Esophagus squamous epithelium (tissue), 4 donors: ENCODE data around the gene ZNF592.

Experiments
- POLR2A ChIP-seq, 4 donors: fragments of 450-650 bp; IDR thresholded peaks; one replicate each; pipeline ENCODE4 v1.6.1; 2017; ENCODE audit warnings: antibody characterized with exemption in 4 of 4, mild to moderate bottlenecking in 4 of 4, moderate library complexity in 3 of 4
- TF ChIP-seq, protein P1 (sequence below), 6 experiments: fragments of 450-650 bp in 4 of 6; fragments of 200-600 bp in 2 of 6; sonication (generic) in 2 of 6; IDR thresholded peaks; one replicate each; pipeline ENCODE4 v1.5.1; 2016 to 2019; ENCODE audit warnings: antibody characterized with exemption in 6 of 6, mild to moderate bottlenecking in 4 of 6, moderate library complexity in 4 of 6

DNA sequence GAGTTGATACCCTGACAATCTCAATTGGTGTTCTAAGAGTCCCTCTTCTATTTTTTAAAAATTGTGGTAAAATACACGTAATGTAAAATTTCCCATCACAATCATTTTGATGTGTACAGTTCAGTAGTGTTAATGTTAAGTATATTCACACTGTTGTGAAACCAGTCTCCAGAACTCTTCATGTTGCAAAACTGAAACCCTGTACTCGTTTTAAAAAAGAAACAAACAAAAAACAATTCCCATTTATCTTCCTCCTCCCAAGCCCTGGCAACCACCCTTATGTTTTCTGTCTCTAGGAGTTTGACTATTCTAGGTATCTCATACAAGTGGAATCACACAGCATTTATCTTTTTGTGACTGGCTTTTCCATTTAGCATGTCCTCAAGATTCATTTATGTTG lies 40.1 kb downstream of the ZNF592 start:
- TF ChIP-seq, protein P1, sequence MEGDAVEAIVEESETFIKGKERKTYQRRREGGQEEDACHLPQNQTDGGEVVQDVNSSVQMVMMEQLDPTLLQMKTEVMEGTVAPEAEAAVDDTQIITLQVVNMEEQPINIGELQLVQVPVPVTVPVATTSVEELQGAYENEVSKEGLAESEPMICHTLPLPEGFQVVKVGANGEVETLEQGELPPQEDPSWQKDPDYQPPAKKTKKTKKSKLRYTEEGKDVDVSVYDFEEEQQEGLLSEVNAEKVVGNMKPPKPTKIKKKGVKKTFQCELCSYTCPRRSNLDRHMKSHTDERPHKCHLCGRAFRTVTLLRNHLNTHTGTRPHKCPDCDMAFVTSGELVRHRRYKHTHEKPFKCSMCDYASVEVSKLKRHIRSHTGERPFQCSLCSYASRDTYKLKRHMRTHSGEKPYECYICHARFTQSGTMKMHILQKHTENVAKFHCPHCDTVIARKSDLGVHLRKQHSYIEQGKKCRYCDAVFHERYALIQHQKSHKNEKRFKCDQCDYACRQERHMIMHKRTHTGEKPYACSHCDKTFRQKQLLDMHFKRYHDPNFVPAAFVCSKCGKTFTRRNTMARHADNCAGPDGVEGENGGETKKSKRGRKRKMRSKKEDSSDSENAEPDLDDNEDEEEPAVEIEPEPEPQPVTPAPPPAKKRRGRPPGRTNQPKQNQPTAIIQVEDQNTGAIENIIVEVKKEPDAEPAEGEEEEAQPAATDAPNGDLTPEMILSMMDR (IDR thresholded peaks at IDR 0.05): no peak
- TF ChIP-seq POLR2A (IDR thresholded peaks at IDR 0.05): no peak
